Central memory CD8-positive, alpha-beta T cell (primary cell): ENCODE data around the gene GSTP1.
"Not testable (repeated sequence)": the region's sequence is repeated elsewhere in the genome, so short reads cannot be mapped to it uniquely, and the experiment has no call there.

Experiments
- ATAC-seq: fragments of 150-1000 bp; cut with Tn5 transposase; replicated peaks from 2 replicates; pipeline ENCODE4 v1.10.0; 2022; ENCODE audit warnings: mild to moderate bottlenecking, moderate FRiP score, moderate number of reproducible peaks; ENCODE audit not compliant: poor library complexity, severe bottlenecking; ENCODE audit errors: extremely low read depth
- DNase-seq, 2 donors: peaks; one replicate each; pipeline ENCODE4 v3.0.0; 2021; ENCODE audit warnings: low spot score in 2 of 2
- H3K27ac Mint-ChIP-seq: one replicate; pipeline ENCODE4 v1.8.0; 2022; ENCODE audit warnings: low read depth, mild to moderate bottlenecking, moderate library complexity, mixed read lengths
- H3K27me3 Mint-ChIP-seq: one replicate; pipeline ENCODE4 v1.8.0; 2022; ENCODE audit warnings: mixed read lengths
- H3K36me3 Mint-ChIP-seq: one replicate; pipeline ENCODE4 v1.8.0; 2022; ENCODE audit warnings: mild to moderate bottlenecking, moderate library complexity, mixed read lengths; ENCODE audit not compliant: insufficient read depth
- H3K4me1 Mint-ChIP-seq: one replicate; pipeline ENCODE4 v1.8.0; 2022; ENCODE audit warnings: mixed read lengths
- H3K4me3 Mint-ChIP-seq: one replicate; pipeline ENCODE4 v1.8.0; 2022; ENCODE audit warnings: mild to moderate bottlenecking, moderate library complexity, mixed read lengths
- H3K9me3 Mint-ChIP-seq: one replicate; pipeline ENCODE4 v1.8.0; 2022; ENCODE audit warnings: mixed read lengths

The GSTP1 gene

GRCh38 chr11:67588899-67589415 lies 5.3 kb downstream of the GSTP1 start:
- peaks cover 13% of the 10 kb centered on the region for H3K36me3 Mint-ChIP-seq
- H3K27me3 Mint-ChIP-seq, H3K4me3 Mint-ChIP-seq, H3K27ac Mint-ChIP-seq, DNase-seq, H3K9me3 Mint-ChIP-seq, ATAC-seq: not testable (repeated sequence)
- peaks cover 20% of the 10 kb centered on the region for H3K4me1 Mint-ChIP-seq

- Mint-ChIP-seq H3K27me3 (no peaks in the 10 kb centered on the region), H3K4me1 (no peaks in the 10 kb centered on the region), H3K9me3 (no peaks in the 10 kb centered on the region), H3K36me3 (no peaks in the 10 kb centered on the region), H3K27ac (no peak overlapping the region), H3K4me3 (no peak overlapping the region)
- ATAC-seq (no peak), DNase-seq (no peak)
Observed at GRCh38 chr11:67592880-67593564, 9.4 kb downstream of the GSTP1 start.

- H3K4me1 Mint-ChIP-seq = no peaks in the 10 kb centered on the region
- no peak overlapping the region for H3K4me3 Mint-ChIP-seq
- ATAC-seq (no peak), DNase-seq (no peak)
- no peaks in the 10 kb centered on the region for H3K36me3 Mint-ChIP-seq
- no peaks in the 10 kb centered on the region for H3K9me3 Mint-ChIP-seq
- H3K27me3 Mint-ChIP-seq = no peaks in the 10 kb centered on the region
- no peak overlapping the region for H3K27ac Mint-ChIP-seq
Observed at GRCh38 chr11:67593565-67593905, 9.9 kb downstream of the GSTP1 start.

- no peak overlapping the region for H3K4me3 Mint-ChIP-seq
- DNase-seq (no peak), ATAC-seq (no peak)
- H3K36me3 Mint-ChIP-seq = no peaks in the 10 kb centered on the region
- H3K27me3 Mint-ChIP-seq = no peaks in the 10 kb centered on the region
- H3K27ac Mint-ChIP-seq = no peak overlapping the region
- no peaks in the 10 kb centered on the region for H3K9me3 Mint-ChIP-seq
- H3K4me1 Mint-ChIP-seq = no peaks in the 10 kb centered on the region
Observed at GRCh38 chr11:67594480-67594879, 10.9 kb downstream of the GSTP1 start.

- H3K27ac Mint-ChIP-seq = peak overlapping the region; percentile 38
- ATAC-seq (no peak), DNase-seq (no peak)
- no peaks in the 10 kb centered on the region for H3K36me3 Mint-ChIP-seq
- peaks cover 7% of the 10 kb centered on the region for H3K4me1 Mint-ChIP-seq
- no peak overlapping the region for H3K4me3 Mint-ChIP-seq
- H3K9me3 Mint-ChIP-seq = no peaks in the 10 kb centered on the region
- peaks cover 10% of the 10 kb centered on the region for H3K27me3 Mint-ChIP-seq
Observed at GRCh38 chr11:67596753-67597300, 13.2 kb downstream of the GSTP1 start.

GRCh38 chr11:67597458-67597857 lies 13.8 kb downstream of the GSTP1 start:
- not testable (repeated sequence) for H3K4me3 Mint-ChIP-seq, H3K27ac Mint-ChIP-seq, ATAC-seq, H3K9me3 Mint-ChIP-seq, H3K4me1 Mint-ChIP-seq, DNase-seq, H3K36me3 Mint-ChIP-seq
- peaks cover 10% of the 10 kb centered on the region for H3K27me3 Mint-ChIP-seq

GRCh38 chr11:67597963-67598362 lies 14.4 kb downstream of the GSTP1 start:
- H3K9me3 Mint-ChIP-seq, H3K27ac Mint-ChIP-seq, H3K4me3 Mint-ChIP-seq: not testable (repeated sequence)

GRCh38 chr11:67599149-67599548 lies 15.5 kb downstream of the GSTP1 start:
- H3K4me1 Mint-ChIP-seq = peaks cover 7% of the 10 kb centered on the region
- no peak overlapping the region for H3K27ac Mint-ChIP-seq
- H3K9me3 Mint-ChIP-seq = no peaks in the 10 kb centered on the region
- H3K27me3 Mint-ChIP-seq = peaks cover 11% of the 10 kb centered on the region
- H3K4me3 Mint-ChIP-seq = no peak overlapping the region
- no peaks in the 10 kb centered on the region for H3K36me3 Mint-ChIP-seq
- ATAC-seq (no peak), DNase-seq (no peak)

More at GRCh38 chr11:67597963-67598362, 14.4 kb downstream of the GSTP1 start:
- not testable (repeated sequence) for ATAC-seq, DNase-seq, H3K4me1 Mint-ChIP-seq, H3K36me3 Mint-ChIP-seq
- H3K27me3 Mint-ChIP-seq = peaks cover 10% of the 10 kb centered on the region

- no peak overlapping the region for H3K27ac Mint-ChIP-seq
- no peaks in the 10 kb centered on the region for H3K36me3 Mint-ChIP-seq
- no peak overlapping the region for H3K4me3 Mint-ChIP-seq
- H3K27me3 Mint-ChIP-seq = peaks cover 18% of the 10 kb centered on the region
- H3K9me3 Mint-ChIP-seq = no peaks in the 10 kb centered on the region
- no peak for DNase-seq
- no peak for ATAC-seq
- peaks cover 7% of the 10 kb centered on the region for H3K4me1 Mint-ChIP-seq
Observed at GRCh38 chr11:67600324-67601029, 16.9 kb downstream of the GSTP1 start.

- ATAC-seq = no peak
Observed at GRCh38 chr11:67601098-67601497, 17.5 kb downstream of the GSTP1 start.

GRCh38 chr11:67604119-67604518 lies 20.5 kb downstream of the GSTP1 start:
- H3K4me1 Mint-ChIP-seq, ATAC-seq, H3K9me3 Mint-ChIP-seq, H3K36me3 Mint-ChIP-seq, DNase-seq, H3K27ac Mint-ChIP-seq: not testable (repeated sequence)
- peak overlapping the region; percentile 12 for H3K4me3 Mint-ChIP-seq
- H3K27me3 Mint-ChIP-seq = peaks cover 18% of the 10 kb centered on the region

More at GRCh38 chr11:67601098-67601497, 17.5 kb downstream of the GSTP1 start:
- no peak for DNase-seq
- Mint-ChIP-seq H3K9me3 (no peaks in the 10 kb centered on the region), H3K4me3 (no peak overlapping the region), H3K27ac (no peak overlapping the region), H3K36me3 (no peaks in the 10 kb centered on the region), H3K4me1 (peaks cover 7% of the 10 kb centered on the region), H3K27me3 (peaks cover 18% of the 10 kb centered on the region)

GRCh38 chr11:67604815-67605214 lies 21.2 kb downstream of the GSTP1 start:
- H3K27ac Mint-ChIP-seq = no peak overlapping the region
- peak overlapping the region; percentile 12 for H3K4me3 Mint-ChIP-seq
- peaks cover 7% of the 10 kb centered on the region for H3K4me1 Mint-ChIP-seq
- no peak for DNase-seq
- H3K9me3 Mint-ChIP-seq = no peaks in the 10 kb centered on the region
- no peak for ATAC-seq
- H3K36me3 Mint-ChIP-seq = peaks cover 11% of the 10 kb centered on the region
- H3K27me3 Mint-ChIP-seq = peaks cover 18% of the 10 kb centered on the region
